ENCODE data around the gene ARID5A.

DNA sequence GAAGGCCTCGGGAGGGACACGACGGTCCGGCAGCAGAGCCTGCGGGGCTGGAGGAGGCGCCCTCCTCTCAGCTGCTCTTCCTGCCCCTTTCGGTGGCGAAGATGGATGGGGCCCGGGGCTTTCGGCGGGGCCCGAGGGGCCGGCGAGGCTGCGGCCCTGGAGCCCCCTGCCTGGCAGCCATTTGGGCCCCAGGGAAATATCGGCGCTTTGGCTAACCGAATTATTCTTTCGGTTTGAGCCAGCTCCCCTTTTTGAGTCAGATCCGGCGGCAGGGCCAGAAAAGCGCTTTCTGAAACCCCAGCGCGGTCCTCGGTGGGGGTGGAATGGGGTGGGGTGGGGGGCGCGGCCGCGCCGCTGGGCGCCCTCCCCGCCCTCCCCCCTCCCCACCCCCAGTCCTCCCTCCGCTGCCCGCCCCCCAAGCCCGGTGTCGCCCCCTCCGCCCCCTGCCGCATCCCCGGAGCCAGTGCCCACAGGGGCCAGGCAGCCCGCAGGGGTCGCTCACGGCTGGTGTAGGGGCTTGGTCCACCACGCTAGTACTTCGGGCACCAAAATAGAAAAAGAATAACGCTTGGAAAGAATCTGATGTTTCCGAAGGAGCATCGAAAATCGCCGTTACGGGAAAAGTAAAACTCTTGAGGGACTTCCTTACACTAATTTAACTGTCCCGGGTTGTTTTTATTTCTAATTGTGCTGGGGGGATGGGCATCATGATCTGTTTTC lies 9.1 kb upstream of the ARID5A start:
- no peak for TF ChIP-seq CTCF (IDR thresholded peaks at IDR 0.05 in 2 of 3, conservative IDR thresholded peaks at IDR 0.05 in 1 of 3; ENCODE audit: insufficient read depth in 2 of 3, low read depth in 1 of 3, low read length in 3 of 3)
- no peak for TF ChIP-seq GABPA (tag; conservative IDR thresholded peaks at IDR 0.05; ENCODE audit: low read depth)
- TF ChIP-seq ZNF311 (CRISPR knock-in tag; IDR thresholded peaks at IDR 0.05) = no peak
- no peak for TF ChIP-seq POLR2A (conservative IDR thresholded peaks at IDR 0.05)
- TF ChIP-seq E2F1 (CRISPR knock-in tag; IDR thresholded peaks at IDR 0.05) = no peak
- TF ChIP-seq TARDBP (IDR thresholded peaks at IDR 0.05) = no peak
- no peak for TF ChIP-seq GTF2B (IDR thresholded peaks at IDR 0.05; ENCODE audit: extremely low read depth, insufficient read length)
- no peak for TF ChIP-seq ZNF695 (CRISPR knock-in tag; IDR thresholded peaks at IDR 0.05)
- TF ChIP-seq CHD2 (IDR thresholded peaks at IDR 0.05; ENCODE audit: low read depth, low read length) = no peak
